Measurements from ENCODE around the gene MCU.

Gene MCU

DNA sequence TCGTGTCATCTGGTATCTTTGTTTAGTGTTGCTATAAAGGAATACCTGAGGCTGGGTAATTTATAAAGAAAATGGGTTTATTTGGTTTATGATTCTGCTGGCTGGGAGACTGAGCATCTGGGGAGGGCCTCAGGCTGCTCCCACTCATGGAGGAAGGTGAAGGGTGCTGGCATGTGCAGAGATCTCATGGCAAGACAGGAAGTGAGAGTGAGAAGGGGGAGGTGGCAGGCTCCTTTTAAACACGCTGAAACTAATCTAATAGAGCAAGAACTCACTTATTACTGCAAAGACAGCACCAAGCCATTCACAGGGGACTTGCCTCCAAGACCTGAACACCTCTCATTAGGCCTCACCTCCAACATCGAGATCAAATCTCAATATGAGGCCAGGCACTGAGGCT lies 212.9 kb downstream of the MCU start:
- no peak for TF ChIP-seq FOXP2 (optimal IDR thresholded peaks at IDR 0.05; ENCODE audit: borderline replicate concordance, extremely low read depth, extremely low read length, insufficient read depth)
- no peak for TF ChIP-seq SIN3A (IDR thresholded peaks at IDR 0.05; ENCODE audit: borderline replicate concordance, insufficient read depth, low read length)
- TF ChIP-seq POLR2AphosphoS5 (IDR thresholded peaks at IDR 0.05; ENCODE audit: low read depth, low read length), result no peak
- TF ChIP-seq TAF1 (IDR thresholded peaks at IDR 0.05; ENCODE audit: borderline replicate concordance, insufficient read depth, low read length), result no peak
- TF ChIP-seq, protein P1, sequence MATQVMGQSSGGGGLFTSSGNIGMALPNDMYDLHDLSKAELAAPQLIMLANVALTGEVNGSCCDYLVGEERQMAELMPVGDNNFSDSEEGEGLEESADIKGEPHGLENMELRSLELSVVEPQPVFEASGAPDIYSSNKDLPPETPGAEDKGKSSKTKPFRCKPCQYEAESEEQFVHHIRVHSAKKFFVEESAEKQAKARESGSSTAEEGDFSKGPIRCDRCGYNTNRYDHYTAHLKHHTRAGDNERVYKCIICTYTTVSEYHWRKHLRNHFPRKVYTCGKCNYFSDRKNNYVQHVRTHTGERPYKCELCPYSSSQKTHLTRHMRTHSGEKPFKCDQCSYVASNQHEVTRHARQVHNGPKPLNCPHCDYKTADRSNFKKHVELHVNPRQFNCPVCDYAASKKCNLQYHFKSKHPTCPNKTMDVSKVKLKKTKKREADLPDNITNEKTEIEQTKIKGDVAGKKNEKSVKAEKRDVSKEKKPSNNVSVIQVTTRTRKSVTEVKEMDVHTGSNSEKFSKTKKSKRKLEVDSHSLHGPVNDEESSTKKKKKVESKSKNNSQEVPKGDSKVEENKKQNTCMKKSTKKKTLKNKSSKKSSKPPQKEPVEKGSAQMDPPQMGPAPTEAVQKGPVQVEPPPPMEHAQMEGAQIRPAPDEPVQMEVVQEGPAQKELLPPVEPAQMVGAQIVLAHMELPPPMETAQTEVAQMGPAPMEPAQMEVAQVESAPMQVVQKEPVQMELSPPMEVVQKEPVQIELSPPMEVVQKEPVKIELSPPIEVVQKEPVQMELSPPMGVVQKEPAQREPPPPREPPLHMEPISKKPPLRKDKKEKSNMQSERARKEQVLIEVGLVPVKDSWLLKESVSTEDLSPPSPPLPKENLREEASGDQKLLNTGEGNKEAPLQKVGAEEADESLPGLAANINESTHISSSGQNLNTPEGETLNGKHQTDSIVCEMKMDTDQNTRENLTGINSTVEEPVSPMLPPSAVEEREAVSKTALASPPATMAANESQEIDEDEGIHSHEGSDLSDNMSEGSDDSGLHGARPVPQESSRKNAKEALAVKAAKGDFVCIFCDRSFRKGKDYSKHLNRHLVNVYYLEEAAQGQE (IDR thresholded peaks at IDR 0.05; ENCODE audit: insufficient read depth in 1 of 2, low read depth in 2 of 2, low read length in 2 of 2), result no peak

GRCh38 chr10:72906446-72906845 lies 214.5 kb downstream of the MCU start:
- TF ChIP-seq FOXP2 (optimal IDR thresholded peaks at IDR 0.05; ENCODE audit: borderline replicate concordance, extremely low read depth, extremely low read length, insufficient read depth), result no peak
- TF ChIP-seq TAF1 (IDR thresholded peaks at IDR 0.05; ENCODE audit: borderline replicate concordance, insufficient read depth, low read length), result no peak
- TF ChIP-seq, protein P1 (IDR thresholded peaks at IDR 0.05; ENCODE audit: insufficient read depth in 1 of 2, low read depth in 2 of 2, low read length in 2 of 2), result no peak
- no peak for TF ChIP-seq SIN3A (IDR thresholded peaks at IDR 0.05; ENCODE audit: borderline replicate concordance, insufficient read depth, low read length)
- TF ChIP-seq POLR2AphosphoS5 (IDR thresholded peaks at IDR 0.05; ENCODE audit: low read depth, low read length), result no peak

GRCh38 chr10:72910705-72911104 lies 218.8 kb downstream of the MCU start:
- TF ChIP-seq POLR2AphosphoS5 (IDR thresholded peaks at IDR 0.05; ENCODE audit: low read depth, low read length) (no peak), FOXP2 (optimal IDR thresholded peaks at IDR 0.05; ENCODE audit: borderline replicate concordance, extremely low read depth, extremely low read length, insufficient read depth) (no peak), TAF1 (IDR thresholded peaks at IDR 0.05; ENCODE audit: borderline replicate concordance, insufficient read depth, low read length) (no peak), SIN3A (IDR thresholded peaks at IDR 0.05; ENCODE audit: borderline replicate concordance, insufficient read depth, low read length) (no peak)
- TF ChIP-seq, protein P1 (IDR thresholded peaks at IDR 0.05; ENCODE audit: insufficient read depth in 1 of 2, low read depth in 2 of 2, low read length in 2 of 2), result no peak

DNA sequence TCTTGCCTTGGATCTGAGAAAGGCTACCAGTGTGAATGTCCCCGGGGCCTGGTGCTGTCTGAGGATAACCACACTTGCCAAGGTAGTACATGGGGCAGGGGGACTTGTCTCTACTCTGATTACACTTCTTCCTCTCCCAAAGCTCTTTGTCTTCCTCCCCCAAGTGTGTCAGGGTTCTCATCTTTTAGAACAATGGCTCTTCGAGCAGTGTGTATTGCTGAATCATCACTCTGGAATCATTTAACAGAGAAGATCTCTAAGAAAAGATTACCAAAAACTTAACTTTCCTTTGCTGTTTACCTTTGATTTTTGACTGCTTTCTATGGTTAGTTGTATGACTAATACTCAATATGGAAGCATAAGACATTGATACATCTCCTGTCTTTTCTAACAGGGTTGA lies 219.8 kb downstream of the MCU start:
- TF ChIP-seq POLR2AphosphoS5 (IDR thresholded peaks at IDR 0.05; ENCODE audit: low read depth, low read length) (no peak), FOXP2 (optimal IDR thresholded peaks at IDR 0.05; ENCODE audit: borderline replicate concordance, extremely low read depth, extremely low read length, insufficient read depth) (no peak), SIN3A (IDR thresholded peaks at IDR 0.05; ENCODE audit: borderline replicate concordance, insufficient read depth, low read length) (no peak), TAF1 (IDR thresholded peaks at IDR 0.05; ENCODE audit: borderline replicate concordance, insufficient read depth, low read length) (no peak)
- TF ChIP-seq, protein P1 (IDR thresholded peaks at IDR 0.05; ENCODE audit: insufficient read depth in 1 of 2, low read depth in 2 of 2, low read length in 2 of 2), result no peak

DNA sequence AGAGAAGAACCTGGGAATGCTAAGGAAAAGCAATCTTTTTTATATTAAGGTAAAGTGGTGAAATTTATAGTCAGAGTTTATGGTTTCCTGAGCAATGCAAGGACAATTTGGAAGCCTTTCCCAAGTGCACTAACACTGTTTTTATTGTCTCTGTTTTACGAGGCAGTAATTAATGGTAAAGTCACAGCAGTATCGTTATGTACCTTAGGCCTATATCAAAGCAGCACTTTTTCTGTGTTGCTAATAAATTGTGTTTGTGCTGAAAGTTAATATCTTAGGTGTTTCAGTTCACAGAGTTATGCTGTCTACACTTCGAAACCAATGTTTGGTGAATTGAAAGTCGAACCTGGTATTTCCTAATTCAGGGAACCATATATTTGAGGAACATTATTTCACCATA lies 220.8 kb downstream of the MCU start:
- TF ChIP-seq TAF1 (IDR thresholded peaks at IDR 0.05; ENCODE audit: borderline replicate concordance, insufficient read depth, low read length), result no peak
- TF ChIP-seq, protein P1 (IDR thresholded peaks at IDR 0.05; ENCODE audit: insufficient read depth in 1 of 2, low read depth in 2 of 2, low read length in 2 of 2), result no peak
- no peak for TF ChIP-seq SIN3A (IDR thresholded peaks at IDR 0.05; ENCODE audit: borderline replicate concordance, insufficient read depth, low read length)
- no peak for TF ChIP-seq FOXP2 (optimal IDR thresholded peaks at IDR 0.05; ENCODE audit: borderline replicate concordance, extremely low read depth, extremely low read length, insufficient read depth)
- TF ChIP-seq POLR2AphosphoS5 (IDR thresholded peaks at IDR 0.05; ENCODE audit: low read depth, low read length), result no peak

Measured in PFSK-1 (cell line).